Panc1 (cell line): ENCODE results near the gene ANKRD60.

Experiments
- CTCF ChIP-seq: fragments of 450-650 bp; IDR thresholded peaks from 2 replicates; pipeline ENCODE4 v1.5.1; 2017; ENCODE audit warnings: mild to moderate bottlenecking
- POLR2AphosphoS5 ChIP-seq: IDR thresholded peaks from 2 replicates; pipeline ENCODE4 v1.6.1; 2012; ENCODE audit warnings: mild to moderate bottlenecking, low read depth, low read length, moderate library complexity
- SIN3A ChIP-seq: IDR thresholded peaks from 2 replicates; pipeline ENCODE4 v1.6.1; 2012; ENCODE audit warnings: low read depth, mild to moderate bottlenecking, low read length, moderate library complexity, borderline replicate concordance; ENCODE audit not compliant: insufficient read depth

GRCh38 chr20:58225452-58226200, 2.8 kb downstream of the ANKRD60 start:
- TF ChIP-seq POLR2AphosphoS5: no peak
- no peak for TF ChIP-seq SIN3A
- TF ChIP-seq CTCF: no peak
